ENCODE data around the gene FAM20A.
A peak's percentile ranks its signal among the peaks of the same experiment; 100 is the strongest.

FAM20A gene

GRCh38 chr17:68512247-68512959, 88.8 kb downstream of the FAM20A start, which contains the start of gene PRKAR1A:
PRKAR1A (plus strand) TSS chr17:68512430; CDS start chr17:68515400, 2,970 bp downstream.
- no peak for TF ChIP-seq CTCF (IDR thresholded peaks at IDR 0.05; ENCODE audit: low read depth, low read length, missing control alignments)
- DNase-seq (ENCODE audit: extremely low read depth, low read depth): peak; percentile 90
- H3K4me3 ChIP-seq (replicated peaks; ENCODE audit: low read depth, low read length): peak within 1 kb of the TSS; percentile 94

- peak; percentile 59 for DNase-seq (ENCODE audit: extremely low read depth, low read depth)
- no peak for TF ChIP-seq CTCF (IDR thresholded peaks at IDR 0.05; ENCODE audit: low read depth, low read length, missing control alignments)
- peak overlapping the region; percentile 94 for H3K4me3 ChIP-seq (replicated peaks; ENCODE audit: low read depth, low read length)
Measured at GRCh38 chr17:68511671-68512246, 89.4 kb downstream of the FAM20A start.

- peak overlapping the region; percentile 94 for H3K4me3 ChIP-seq (replicated peaks; ENCODE audit: low read depth, low read length)
- no peak for TF ChIP-seq CTCF (IDR thresholded peaks at IDR 0.05; ENCODE audit: low read depth, low read length, missing control alignments)
- DNase-seq (ENCODE audit: extremely low read depth, low read depth): peak; percentile 42
Measured at GRCh38 chr17:68511254-68511670, 89.9 kb downstream of the FAM20A start.

GRCh38 chr17:68509141-68510057, 91.8 kb downstream of the FAM20A start:
- no peak for TF ChIP-seq CTCF (IDR thresholded peaks at IDR 0.05; ENCODE audit: low read depth, low read length, missing control alignments)
- no peak overlapping the region for H3K4me3 ChIP-seq (replicated peaks; ENCODE audit: low read depth, low read length)
- DNase-seq (ENCODE audit: extremely low read depth, low read depth): no peak

- DNase-seq (ENCODE audit: extremely low read depth, low read depth): no peak
- no peak overlapping the region for H3K4me3 ChIP-seq (replicated peaks; ENCODE audit: low read depth, low read length)
- TF ChIP-seq CTCF (IDR thresholded peaks at IDR 0.05; ENCODE audit: low read depth, low read length, missing control alignments): no peak
Measured at GRCh38 chr17:68507576-68507975, 93.6 kb downstream of the FAM20A start.

GRCh38 chr17:68505951-68506350, 95.2 kb downstream of the FAM20A start:
- H3K4me3 ChIP-seq (replicated peaks; ENCODE audit: low read depth, low read length): no peak overlapping the region
- TF ChIP-seq CTCF (IDR thresholded peaks at IDR 0.05; ENCODE audit: low read depth, low read length, missing control alignments): no peak
- no peak for DNase-seq (ENCODE audit: extremely low read depth, low read depth)
